Natural killer cell treated with Interleukin-12 subunit alpha and Interleukin-12 subunit beta and Interleukin-15 and Interleukin-18, amount 100 ng/mL, for 72 hours (primary cell): ENCODE results near the gene ZNF597. TPM values are rescaled to one million over a fixed set of nuclear protein-coding genes. Genes with fewer than 3 reads are reported as not detected.
A peak's percentile ranks its signal among the peaks of the same experiment; 100 is the strongest.

Experiments
- ATAC-seq, 2 donors: fragments of 150-1000 bp; cut with Tn5 transposase in 1 of 2; sonication (Bioruptor Pico), chemical (Tn5 transposase) in 1 of 2; 2 replicates each; pipeline ENCODE4 v1.10.0; 2021
- DNase-seq: peaks from one replicate; pipeline ENCODE4 v3.0.0; 2022; ENCODE audit warnings: low spot score
- H3K27ac Mint-ChIP-seq, 2 donors: 1 replicate in 1 of 2; 2 replicates in 1 of 2; pipeline ENCODE4 v1.8.0; 2022; ENCODE audit warnings: mixed read lengths in 2 of 2, mild to moderate bottlenecking in 1 of 2, moderate library complexity in 1 of 2
- H3K27me3 Mint-ChIP-seq, 2 donors: 1 replicate in 1 of 2; 2 replicates in 1 of 2; pipeline ENCODE4 v1.8.0; 2022; ENCODE audit warnings: mixed read lengths in 2 of 2
- H3K36me3 Mint-ChIP-seq: one replicate; pipeline ENCODE4 v1.8.0; 2022; ENCODE audit warnings: mixed read lengths
- H3K4me1 Mint-ChIP-seq, 2 donors: 1 replicate in 1 of 2; 2 replicates in 1 of 2; pipeline ENCODE4 v1.8.0; 2022; ENCODE audit warnings: low read depth in 2 of 2, mixed read lengths in 2 of 2, mild to moderate bottlenecking in 1 of 2
- H3K4me3 Mint-ChIP-seq: one replicate; pipeline ENCODE4 v1.8.0; 2022; ENCODE audit warnings: mixed read lengths
- H3K9me3 Mint-ChIP-seq: 2 replicates; pipeline ENCODE4 v1.8.0; 2022; ENCODE audit warnings: mixed read lengths
- total RNA-seq, 2 donors: library from RNA; stranded (reverse); gene quantifications; one replicate each; pipeline ENCODE4 v1.2.3, GENCODE V29; 2022

Gene ZNF597
- total RNA-seq, 2 donors from 2014 or later, result 2.7 to 2.9 TPM

DNA sequence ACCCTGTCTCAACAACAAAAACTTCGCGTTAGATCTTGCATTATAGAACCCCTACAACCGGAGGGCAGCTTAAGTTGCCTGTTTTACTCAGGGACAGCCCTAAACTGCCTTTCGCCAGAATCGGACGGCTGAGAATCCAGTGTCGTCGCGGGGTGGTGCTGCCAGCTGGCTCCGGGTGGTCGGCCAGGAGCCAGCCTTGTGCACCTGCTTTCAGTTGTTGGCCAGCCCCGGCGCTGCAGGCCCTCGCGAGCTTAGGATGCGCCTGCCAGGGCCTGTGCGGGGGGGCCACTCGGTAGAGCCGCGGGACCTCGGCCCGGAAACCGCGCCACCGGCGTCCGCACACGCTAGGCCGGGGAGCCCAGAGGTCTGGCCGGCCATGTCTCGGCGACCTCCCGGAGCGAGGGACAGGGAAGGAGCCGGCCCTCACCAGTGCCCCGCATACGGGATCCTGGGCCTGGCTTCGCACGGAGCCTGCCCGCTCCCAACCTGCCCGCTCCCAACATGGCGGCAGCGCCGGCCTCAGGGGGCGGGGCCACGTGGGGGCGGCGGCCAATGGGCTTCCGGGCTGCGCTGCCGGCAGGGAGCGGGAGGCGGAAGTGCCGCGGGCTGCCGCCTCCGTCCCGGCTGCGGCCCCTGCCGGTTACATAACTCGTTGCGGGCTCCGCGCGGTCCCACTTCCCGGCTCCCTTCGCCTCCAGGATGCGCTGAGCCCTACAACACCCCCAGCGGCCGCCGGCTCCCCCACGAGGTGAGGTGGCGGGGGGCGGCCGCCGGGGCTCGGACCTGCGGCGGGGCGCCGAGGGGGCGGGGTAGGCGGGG is 14.3 kb upstream of the ZNF597 start:
- DNase-seq (peak; percentile 93), ATAC-seq (peak; percentile 95 to 98)
- Mint-ChIP-seq H3K36me3 (no peaks in the 10 kb centered on the region), H3K4me1 (peaks cover 43 to 47% of the 10 kb centered on the region in 2 donors), H3K9me3 (no peaks in the 10 kb centered on the region), H3K27ac (peak overlapping the region; percentile 71 to 89), H3K27me3 (no peaks in the 10 kb centered on the region), H3K4me3 (peak overlapping the region; percentile 75)

DNA sequence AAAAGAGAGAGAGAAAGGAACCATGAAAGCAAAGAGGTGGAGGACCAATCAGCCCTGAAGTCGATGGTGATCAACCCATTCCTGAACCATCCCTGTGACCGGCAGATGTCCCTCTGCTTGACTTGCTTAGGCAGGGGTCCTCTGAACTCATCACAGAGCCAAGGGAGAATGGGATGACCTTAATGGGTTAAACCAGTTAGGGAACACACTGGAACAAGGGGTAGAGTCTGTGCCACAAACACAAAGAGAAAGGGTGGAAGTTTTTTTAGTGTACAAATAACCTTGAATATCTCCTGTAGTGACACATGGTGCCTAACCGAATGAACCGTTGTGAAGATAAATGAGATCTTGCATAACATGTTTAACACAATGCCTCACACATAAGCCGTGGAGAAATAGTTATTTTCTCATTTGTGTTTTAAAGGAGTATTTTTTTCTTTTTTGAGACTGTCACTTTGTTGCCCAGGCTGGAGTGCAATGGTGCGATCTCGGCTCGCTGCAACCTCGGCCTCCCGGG is 11.4 kb upstream of the ZNF597 start:
- Mint-ChIP-seq H3K9me3 (no peaks in the 10 kb centered on the region), H3K27me3 (no peaks in the 10 kb centered on the region), H3K4me1 (peaks cover 23 to 26% of the 10 kb centered on the region in 2 donors), H3K27ac (no peak overlapping the region), H3K36me3 (no peaks in the 10 kb centered on the region), H3K4me3 (no peak overlapping the region)
- DNase-seq (no peak), ATAC-seq (no peak)

DNA sequence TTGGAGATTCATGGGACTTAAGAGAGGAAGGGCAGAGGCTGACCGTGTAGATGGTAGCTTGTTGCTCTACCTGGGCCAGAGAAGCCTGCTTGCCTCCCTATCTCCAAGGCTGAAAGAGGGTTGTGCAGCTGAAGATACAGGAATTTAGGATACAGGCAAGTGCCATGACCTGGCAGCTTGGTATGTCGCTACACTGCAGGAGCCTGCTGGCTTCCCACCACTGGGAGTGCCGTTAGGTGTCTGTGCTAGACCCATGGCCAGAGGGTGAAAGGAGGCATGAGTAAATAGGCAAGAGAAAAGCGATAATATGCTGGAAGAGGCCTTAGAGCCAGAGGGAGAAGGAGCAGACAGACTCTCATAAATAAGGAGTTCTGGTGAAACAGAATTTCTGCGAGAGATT is 10.8 kb upstream of the ZNF597 start:
- H3K4me3 Mint-ChIP-seq, result no peak overlapping the region
- ATAC-seq, result no peak
- peaks cover 17 to 20% of the 10 kb centered on the region in 2 donors for H3K4me1 Mint-ChIP-seq
- no peak for DNase-seq
- H3K27ac Mint-ChIP-seq, result no peak overlapping the region
- H3K9me3 Mint-ChIP-seq, result no peaks in the 10 kb centered on the region
- H3K36me3 Mint-ChIP-seq, result no peaks in the 10 kb centered on the region
- no peaks in the 10 kb centered on the region for H3K27me3 Mint-ChIP-seq

DNA sequence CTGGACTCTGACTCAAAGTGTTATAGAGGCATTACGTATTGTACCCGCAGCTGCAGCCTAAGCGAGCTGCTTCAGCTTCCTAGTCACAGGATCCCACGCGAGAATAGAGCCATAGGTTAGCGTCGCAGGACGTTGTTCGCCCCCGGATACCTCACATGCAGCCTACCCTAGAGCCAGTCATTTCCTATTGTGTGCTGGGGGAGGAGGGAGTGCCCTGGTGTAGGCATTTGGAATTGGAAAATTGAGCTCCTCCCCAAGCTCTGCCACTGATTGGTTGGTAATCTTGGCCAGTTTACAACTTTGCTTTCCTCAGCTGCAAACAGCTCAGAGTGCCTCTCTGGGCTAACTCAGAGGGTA is 706 bp upstream of the ZNF597 start:
- peak overlapping the region; percentile 95 for H3K4me3 Mint-ChIP-seq
- H3K27ac Mint-ChIP-seq, result peak overlapping the region; percentile 90 to 97
- peaks cover 21% of the 10 kb centered on the region for H3K36me3 Mint-ChIP-seq
- ATAC-seq (peak; percentile 77 to 78), DNase-seq (no peak)
- H3K27me3 Mint-ChIP-seq, result peaks cover 0 to 3% of the 10 kb centered on the region in 2 donors
- H3K9me3 Mint-ChIP-seq, result peaks cover 3% of the 10 kb centered on the region
- peaks cover 18 to 20% of the 10 kb centered on the region in 2 donors for H3K4me1 Mint-ChIP-seq

DNA sequence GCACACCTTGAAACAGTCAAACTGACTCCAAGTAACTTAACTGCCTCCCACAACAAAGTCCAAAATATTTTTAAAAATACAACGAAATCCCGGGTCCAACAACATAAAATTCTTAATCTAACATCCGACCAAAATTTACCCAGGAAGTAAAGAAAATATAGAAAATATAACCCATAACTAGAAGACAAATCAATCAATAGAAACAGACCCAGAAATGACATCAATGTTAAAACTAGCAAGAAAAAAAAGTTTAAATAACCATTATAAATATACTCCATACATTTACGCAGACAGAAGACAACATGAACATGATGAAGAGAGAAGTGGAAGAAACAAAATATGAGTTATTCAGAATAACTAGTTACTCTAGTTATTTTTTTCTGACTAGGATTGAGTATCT is 3.7 kb downstream of the ZNF597 start:
- Mint-ChIP-seq H3K27ac (no peak overlapping the region), H3K36me3 (peaks cover 33% of the 10 kb centered on the region), H3K4me1 (peaks cover 14 to 17% of the 10 kb centered on the region in 2 donors), H3K9me3 (peaks cover 3% of the 10 kb centered on the region), H3K4me3 (no peak overlapping the region), H3K27me3 (peaks cover 0 to 3% of the 10 kb centered on the region in 2 donors)
- ATAC-seq, result no peak
- no peak for DNase-seq

DNA sequence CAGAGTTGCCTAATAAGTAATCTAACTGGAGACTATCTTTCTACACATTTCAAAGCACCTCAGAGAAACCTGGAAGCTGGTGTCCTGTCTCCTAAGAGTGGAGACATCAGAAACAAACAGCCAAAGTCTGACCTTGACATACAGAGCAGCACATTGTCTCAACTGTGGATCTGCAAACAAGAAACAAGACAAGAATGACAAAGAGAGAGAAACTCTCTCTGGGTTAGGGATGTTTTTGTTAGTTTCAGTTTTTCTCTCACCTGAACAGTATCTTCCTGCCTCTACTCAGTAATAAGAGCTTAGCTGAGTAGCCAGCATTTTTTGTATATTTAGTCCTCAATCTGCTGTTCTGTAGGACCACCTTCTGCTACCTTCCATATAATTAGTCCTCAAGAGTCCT is 8.9 kb downstream of the ZNF597 start:
- Mint-ChIP-seq H3K27me3 (no peaks in the 10 kb centered on the region), H3K4me1 (peaks cover 8 to 16% of the 10 kb centered on the region in 2 donors), H3K27ac (no peak overlapping the region), H3K4me3 (no peak overlapping the region), H3K9me3 (no peaks in the 10 kb centered on the region), H3K36me3 (peaks cover 37% of the 10 kb centered on the region)
- DNase-seq (no peak), ATAC-seq (no peak)

DNA sequence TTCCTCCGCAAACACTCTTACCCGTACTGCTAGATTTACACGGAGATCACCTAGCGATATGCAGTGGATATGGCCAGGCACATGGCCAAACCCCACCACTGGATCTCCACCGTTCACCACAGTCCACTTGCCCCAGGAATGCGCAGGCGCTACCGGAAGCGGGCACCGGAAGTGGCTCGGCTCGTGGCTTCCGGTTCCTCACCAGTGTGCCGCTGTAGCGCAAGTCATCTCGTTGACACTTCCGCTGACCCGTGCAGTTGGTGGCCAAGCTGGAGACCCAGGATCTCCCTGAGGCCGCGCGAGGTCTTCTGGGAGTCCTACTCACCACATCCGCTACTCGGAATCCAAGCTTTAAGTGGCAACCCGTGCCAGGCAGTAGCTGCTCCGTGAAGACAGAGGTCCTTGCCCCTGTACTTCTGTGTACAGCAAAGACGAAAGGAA is 11.5 kb downstream of the ZNF597 start:
- Mint-ChIP-seq H3K27ac (peak overlapping the region; percentile 69 to 78), H3K4me1 (peaks cover 8 to 16% of the 10 kb centered on the region in 2 donors), H3K27me3 (no peaks in the 10 kb centered on the region), H3K9me3 (no peaks in the 10 kb centered on the region), H3K36me3 (peaks cover 30% of the 10 kb centered on the region), H3K4me3 (peak overlapping the region; percentile 68)
- peak; percentile 94 to 97 for ATAC-seq
- peak; percentile 86 for DNase-seq

DNA sequence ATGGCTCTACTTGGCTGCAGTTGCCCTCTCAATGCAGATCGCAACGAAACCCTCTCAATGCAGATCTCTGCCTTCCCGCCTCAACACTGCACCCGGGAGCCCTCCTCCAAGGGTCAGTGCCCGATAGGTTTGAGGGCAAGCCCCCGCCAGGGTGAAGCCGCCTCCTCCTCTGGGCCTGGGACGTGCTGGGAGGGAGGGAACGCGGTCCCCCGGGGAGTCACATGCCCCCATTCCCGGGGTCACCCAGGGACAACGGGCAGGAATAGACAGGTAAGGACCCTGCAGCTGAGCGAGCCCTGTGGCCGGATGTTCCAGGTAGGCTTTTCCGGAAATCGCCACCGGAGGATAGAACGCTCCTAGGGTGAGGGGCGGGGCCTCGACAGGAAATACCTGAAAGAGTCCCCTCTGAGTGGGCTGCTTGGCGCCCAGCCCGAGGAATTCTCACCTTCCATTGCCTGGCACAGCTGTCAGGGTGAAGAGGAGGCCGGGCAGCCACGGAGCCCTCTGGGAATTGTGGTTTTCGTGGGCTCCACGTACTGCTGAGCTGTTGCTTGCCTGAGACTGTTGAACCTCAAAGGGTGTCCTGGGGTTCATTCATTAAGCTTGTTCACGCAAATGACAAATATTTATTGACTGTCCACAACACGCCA is 29.4 kb downstream of the ZNF597 start:
- Mint-ChIP-seq H3K27ac (no peak overlapping the region), H3K4me1 (no peaks in the 10 kb centered on the region), H3K27me3 (peaks cover 5 to 10% of the 10 kb centered on the region in 2 donors), H3K4me3 (no peak overlapping the region), H3K36me3 (peaks cover 33% of the 10 kb centered on the region), H3K9me3 (peaks cover 18% of the 10 kb centered on the region)
- DNase-seq, result no peak
- ATAC-seq, result no peak

DNA sequence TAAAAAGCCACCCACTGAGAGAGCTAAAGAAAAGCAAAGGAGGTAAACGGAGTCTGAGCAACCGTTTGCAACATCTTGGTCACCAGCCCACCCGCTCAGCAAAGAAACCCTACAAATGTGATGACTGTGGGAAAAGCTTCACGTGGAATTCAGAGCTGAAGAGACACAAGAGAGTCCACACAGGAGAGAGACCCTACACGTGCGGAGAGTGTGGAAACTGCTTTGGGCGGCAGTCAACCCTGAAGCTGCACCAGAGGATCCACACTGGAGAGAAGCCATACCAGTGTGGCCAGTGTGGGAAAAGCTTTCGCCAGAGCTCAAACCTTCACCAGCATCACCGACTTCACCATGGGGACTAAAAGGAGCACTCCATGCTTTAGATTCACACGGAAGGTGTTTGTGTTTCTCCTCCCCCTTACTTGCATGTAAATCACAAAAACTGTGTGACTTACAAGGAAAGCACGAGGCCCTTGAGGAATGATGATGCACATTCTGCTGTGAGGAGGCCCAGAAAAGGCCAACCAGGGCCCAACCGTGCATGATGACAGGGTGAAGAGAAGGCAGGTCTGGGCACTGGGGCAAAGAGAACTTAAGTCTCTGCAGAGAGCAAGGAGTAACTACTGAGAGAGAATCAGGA is 34.6 kb downstream of the ZNF597 start:
- H3K27ac Mint-ChIP-seq, result no peak overlapping the region
- H3K4me1 Mint-ChIP-seq, result peaks cover 0 to 3% of the 10 kb centered on the region in 2 donors

DNA sequence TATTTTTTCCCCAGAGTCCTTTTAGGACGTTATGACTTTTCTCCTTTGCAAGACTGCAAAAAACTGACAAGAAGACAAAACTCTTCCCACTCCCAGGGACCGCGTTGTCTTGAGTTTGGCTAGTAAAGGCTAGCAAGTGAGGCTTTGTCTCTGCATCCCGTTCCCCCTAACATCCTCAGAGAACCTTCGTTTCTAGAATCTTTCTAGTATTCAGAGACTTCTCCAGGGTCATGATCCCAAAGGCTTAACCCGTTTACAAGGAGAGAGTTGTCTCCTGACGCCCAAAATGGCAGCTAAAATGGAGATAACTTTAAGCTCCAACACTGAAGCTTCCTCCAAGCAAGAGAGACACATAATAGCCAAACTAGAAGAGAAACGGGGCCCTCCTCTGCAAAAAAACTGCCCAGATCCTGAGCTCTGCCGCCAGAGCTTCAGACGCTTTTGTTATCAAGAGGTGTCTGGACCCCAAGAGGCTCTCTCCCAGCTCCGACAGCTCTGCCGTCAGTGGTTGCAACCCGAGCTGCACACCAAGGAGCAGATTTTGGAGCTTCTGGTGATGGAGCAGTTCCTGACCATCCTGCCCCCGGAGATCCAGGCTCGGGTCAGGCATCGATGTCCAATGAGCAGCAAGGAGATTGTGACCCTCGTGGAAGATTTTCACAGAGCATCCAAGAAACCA is 41.4 kb downstream of the ZNF597 start:
- peaks cover 25 to 38% of the 10 kb centered on the region in 2 donors for H3K4me1 Mint-ChIP-seq
- no peaks in the 10 kb centered on the region for H3K27me3 Mint-ChIP-seq
- peak overlapping the region; percentile 92 for H3K4me3 Mint-ChIP-seq
- peaks cover 41% of the 10 kb centered on the region for H3K36me3 Mint-ChIP-seq
- DNase-seq, result no peak
- peaks cover 12% of the 10 kb centered on the region for H3K9me3 Mint-ChIP-seq
- no peak for ATAC-seq
- peak overlapping the region; percentile 79 to 85 for H3K27ac Mint-ChIP-seq

More for the DNA sequence above, 34.6 kb downstream of the ZNF597 start:
- H3K36me3 Mint-ChIP-seq, result peaks cover 67% of the 10 kb centered on the region
- H3K4me3 Mint-ChIP-seq, result no peak overlapping the region
- ATAC-seq (no peak), DNase-seq (no peak)
- H3K9me3 Mint-ChIP-seq, result peaks cover 24% of the 10 kb centered on the region
- H3K27me3 Mint-ChIP-seq, result no peaks in the 10 kb centered on the region

DNA sequence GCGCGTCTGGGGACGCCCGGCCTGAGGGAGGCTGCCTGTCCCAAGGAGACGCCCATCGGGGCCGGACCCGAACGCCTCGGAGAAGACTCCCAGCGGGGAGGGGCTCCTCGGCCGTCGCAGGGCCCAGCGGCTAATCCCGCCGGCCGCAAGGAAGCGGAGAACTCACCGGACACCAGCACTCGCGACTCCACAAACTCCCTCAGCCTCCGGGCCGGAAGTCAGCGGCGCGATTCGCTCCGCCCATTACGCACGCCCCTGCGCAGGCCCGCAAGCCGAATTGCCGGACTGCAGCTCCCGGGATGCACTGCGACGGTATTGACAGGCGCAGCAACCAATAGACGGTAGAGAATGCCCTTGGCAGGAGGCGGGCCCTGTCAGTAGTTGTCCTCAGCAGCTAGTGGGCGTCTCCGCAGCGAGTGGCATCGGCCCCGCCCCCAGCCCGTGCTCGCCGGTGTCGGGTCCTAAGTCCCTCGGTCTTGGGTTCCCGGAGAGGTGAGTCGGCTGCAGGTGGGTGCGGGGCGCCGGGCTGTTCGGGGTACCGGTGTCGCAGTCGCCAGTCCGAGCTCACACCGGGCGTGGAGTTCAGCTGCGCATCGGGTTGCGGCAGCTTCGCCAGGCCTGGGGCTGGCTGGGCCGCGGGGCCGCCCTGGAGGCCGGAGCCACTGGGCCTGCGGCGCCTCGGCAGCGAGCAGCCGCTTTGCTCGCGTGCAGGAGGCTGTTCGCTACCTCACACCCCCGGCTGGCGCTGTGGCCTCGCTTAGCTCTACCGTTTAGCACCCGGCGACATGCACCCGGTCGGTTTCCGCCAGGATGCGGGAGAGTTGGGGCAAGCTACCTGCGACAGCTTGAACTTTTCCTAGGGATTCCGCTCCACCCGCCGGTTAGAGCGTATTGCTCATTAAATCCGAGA is 42.3 kb downstream of the ZNF597 start, which contains the start of the genes ZNF174 and ZSCAN32:
Gene ZNF174 (plus strand): TSS at position 437 of the 910 bp plus-strand sequence. CDS start 790 bp downstream, outside the sequence.
Gene ZSCAN32 (minus strand): TSS at position 226 of the 910 bp plus-strand sequence. CDS start 3,447 bp downstream, outside the sequence.
- Mint-ChIP-seq H3K27ac (peak within 1 kb of the TSS; percentile 79 to 85), H3K9me3 (peaks cover 11% of the 10 kb centered on the region), H3K27me3 (no peaks in the 10 kb centered on the region), H3K36me3 (peaks cover 41% of the 10 kb centered on the region), H3K4me3 (peak within 1 kb of the TSS; percentile 92), H3K4me1 (peaks cover 32 to 45% of the 10 kb centered on the region in 2 donors)
- DNase-seq, result peak; percentile 99
- peak; percentile 99 for ATAC-seq

DNA sequence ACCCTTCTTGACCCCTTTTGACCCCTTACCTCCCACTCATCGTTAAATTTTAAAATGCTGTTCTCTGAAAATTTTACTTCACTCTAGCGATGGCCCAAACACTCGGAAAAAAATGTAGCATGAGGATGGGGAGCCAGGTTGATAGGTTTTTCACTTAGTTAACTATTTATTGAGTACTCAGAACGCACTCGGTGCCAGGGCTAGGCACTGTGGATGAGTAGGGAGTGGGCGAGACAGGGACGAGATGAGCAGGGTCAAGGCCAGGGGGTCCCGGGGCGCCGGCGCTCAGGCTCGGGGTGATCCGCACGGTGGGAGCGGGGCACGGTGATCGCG is 42.9 kb downstream of the ZNF597 start:
- Mint-ChIP-seq H3K4me1 (peaks cover 36 to 46% of the 10 kb centered on the region in 2 donors), H3K27ac (peak overlapping the region; percentile 79 to 85), H3K27me3 (no peaks in the 10 kb centered on the region), H3K36me3 (peaks cover 40% of the 10 kb centered on the region), H3K4me3 (peak overlapping the region; percentile 92), H3K9me3 (peaks cover 10% of the 10 kb centered on the region)
- DNase-seq (no peak), ATAC-seq (no peak)
